ENCODE results near the gene NOS3. TPM values are rescaled to one million over a fixed set of nuclear protein-coding genes. Genes with fewer than 3 reads are reported as not detected.

Gene NOS3
- polyA plus RNA-seq, 3 donors: 0.26 to 0.72 (median 0.39) TPM

- 56% methylated on average over 16 of the region's 19 CpGs for WGBS (ENCODE audit: insufficient coverage)
- intact Hi-C loops (cut with micrococcal nuclease): no loop called here
- peaks cover 3% of the 10 kb centered on the region for H3K4me1 Mint-ChIP-seq
- Histone ChIP-seq H3K4me3 (replicated peaks in 1 of 3; ENCODE audit: low read depth in 2 of 3, low read length in 3 of 3) (no peak overlapping the region), H3K4me1 (ENCODE audit: control insufficient read depth in 1 of 2, insufficient read depth in 2 of 2, low read length in 2 of 2) (peaks cover 0 to 4% of the 10 kb centered on the region in 2 donors), H3K79me2 (ENCODE audit: insufficient read depth, low read length) (no peaks in the 10 kb centered on the region), H3K9me3 (replicated peaks in 1 of 2; ENCODE audit: control insufficient read depth in 1 of 2, insufficient read depth in 1 of 2, low read length in 2 of 2) (no peaks in the 10 kb centered on the region), H3K27me3 (ENCODE audit: control insufficient read depth in 2 of 2, insufficient read depth in 2 of 2, low read length in 2 of 2) (peaks cover 0 to 17% of the 10 kb centered on the region in 2 donors), H3K9ac (ENCODE audit: insufficient read depth, low read length, poor library complexity, severe bottlenecking) (no peak overlapping the region), H3K27ac (ENCODE audit: low read depth in 1 of 2, low read length in 2 of 2) (no peak overlapping the region), H4K20me1 (ENCODE audit: insufficient read depth, low read length) (no peaks in the 10 kb centered on the region), H2AFZ (ENCODE audit: insufficient read depth, low read depth, low read length, poor library complexity, severe bottlenecking) (no peak overlapping the region), H3K36me3 (replicated peaks in 1 of 2; ENCODE audit: control insufficient read depth in 1 of 2, insufficient read depth in 2 of 2, low read length in 2 of 2) (no peaks in the 10 kb centered on the region), H3K4me2 (replicated peaks; ENCODE audit: extremely low read depth, low read length, poor library complexity, severe bottlenecking) (no peak overlapping the region)
- H3K36me3 Mint-ChIP-seq: no peaks in the 10 kb centered on the region
- H3K4me3 Mint-ChIP-seq: no peak overlapping the region
- no peaks in the 10 kb centered on the region for H3K9me3 Mint-ChIP-seq
- peaks cover 13 to 55% (median 22%) of the 10 kb centered on the region in 3 donors for H3K27me3 Mint-ChIP-seq (ENCODE audit: low read depth in 3 of 3)
- no peak overlapping the region for H3K27ac Mint-ChIP-seq
- TF ChIP-seq CTCF (IDR thresholded peaks at IDR 0.05): no peak
- no peak for DNase-seq
Observed at GRCh38 chr7:150945171-150945852, 45.5 kb upstream of the NOS3 start.

- WGBS (ENCODE audit: insufficient coverage): 83% methylated on average over 17 of the region's 17 CpGs
- Histone ChIP-seq H3K9me3 (replicated peaks in 1 of 2; ENCODE audit: control insufficient read depth in 1 of 2, insufficient read depth in 1 of 2, low read length in 2 of 2) (no peaks in the 10 kb centered on the region), H3K79me2 (ENCODE audit: insufficient read depth, low read length) (no peaks in the 10 kb centered on the region), H2AFZ (ENCODE audit: insufficient read depth, low read depth, low read length, poor library complexity, severe bottlenecking) (no peak overlapping the region), H3K36me3 (replicated peaks in 1 of 2; ENCODE audit: control insufficient read depth in 1 of 2, insufficient read depth in 2 of 2, low read length in 2 of 2) (no peaks in the 10 kb centered on the region), H3K27ac (ENCODE audit: low read depth in 1 of 2, low read length in 2 of 2) (no peak overlapping the region), H3K4me1 (ENCODE audit: control insufficient read depth in 1 of 2, insufficient read depth in 2 of 2, low read length in 2 of 2) (peaks cover 0 to 4% of the 10 kb centered on the region in 2 donors), H3K27me3 (ENCODE audit: control insufficient read depth in 2 of 2, insufficient read depth in 2 of 2, low read length in 2 of 2) (peaks cover 0 to 17% of the 10 kb centered on the region in 2 donors), H3K4me3 (replicated peaks in 1 of 3; ENCODE audit: low read depth in 2 of 3, low read length in 3 of 3) (no peak overlapping the region), H4K20me1 (ENCODE audit: insufficient read depth, low read length) (no peaks in the 10 kb centered on the region), H3K4me2 (replicated peaks; ENCODE audit: extremely low read depth, low read length, poor library complexity, severe bottlenecking) (no peak overlapping the region), H3K9ac (ENCODE audit: insufficient read depth, low read length, poor library complexity, severe bottlenecking) (no peak overlapping the region)
- no peak for TF ChIP-seq CTCF (IDR thresholded peaks at IDR 0.05)
- H3K4me1 Mint-ChIP-seq: peaks cover 3% of the 10 kb centered on the region
- no peak overlapping the region for H3K27ac Mint-ChIP-seq
- no peaks in the 10 kb centered on the region for H3K9me3 Mint-ChIP-seq
- no peak overlapping the region for H3K4me3 Mint-ChIP-seq
- H3K27me3 Mint-ChIP-seq (ENCODE audit: low read depth in 3 of 3): peaks cover 13 to 53% (median 20%) of the 10 kb centered on the region in 3 donors
- intact Hi-C loops (cut with micrococcal nuclease): no loop called here
- no peaks in the 10 kb centered on the region for H3K36me3 Mint-ChIP-seq
- DNase-seq: no peak
Observed at GRCh38 chr7:150945853-150946420, 44.9 kb upstream of the NOS3 start.

All from CD14-positive monocyte (primary cell).